Parathyroid adenoma (tissue), 2 donors: Measurements from ENCODE around the gene EDN2.

Experiments used
- H2AFZ ChIP-seq: fragments of 300-600 bp; sonication (generic); one replicate; pipeline ENCODE4 v1.7.0; 2017; ENCODE audit warnings: antibody characterized with exemption, mild to moderate bottlenecking
- H3K27ac ChIP-seq: fragments of 300-600 bp; sonication (generic); one replicate; pipeline ENCODE4 v1.7.0; 2017
- H3K27me3 ChIP-seq: fragments of 300-600 bp; sonication (generic); one replicate; pipeline ENCODE4 v1.7.0; 2017; ENCODE audit warnings: low read length; ENCODE audit not compliant: control insufficient read depth, insufficient read depth
- H3K36me3 ChIP-seq: fragments of 300-600 bp; sonication (generic); one replicate; pipeline ENCODE4 v1.7.0; 2017; ENCODE audit warnings: low read length; ENCODE audit not compliant: control insufficient read depth, insufficient read depth
- H3K4me1 ChIP-seq: fragments of 300-600 bp; sonication (generic); one replicate; pipeline ENCODE4 v1.7.0; 2017; ENCODE audit warnings: control low read depth
- H3K4me2 ChIP-seq: fragments of 300-600 bp; sonication (generic); one replicate; pipeline ENCODE4 v1.7.0; 2017; ENCODE audit warnings: low read length
- H3K4me3 ChIP-seq: fragments of 300-600 bp; sonication (generic); one replicate; pipeline ENCODE4 v1.7.0; 2017; ENCODE audit warnings: low read depth, low read length
- H3K79me2 ChIP-seq: fragments of 300-600 bp; sonication (generic); one replicate; pipeline ENCODE4 v1.7.0; 2017; ENCODE audit warnings: control low read depth
- H3K9ac ChIP-seq: fragments of 300-600 bp; sonication (generic); one replicate; pipeline ENCODE4 v1.7.0; 2017; ENCODE audit warnings: mild to moderate bottlenecking
- H3K9me3 ChIP-seq: fragments of 300-600 bp; sonication (generic); one replicate; pipeline ENCODE4 v1.7.0; 2017; ENCODE audit warnings: low read length; ENCODE audit not compliant: control insufficient read depth
- TF ChIP-seq, protein P1 (sequence below): fragments of 300-600 bp; sonication (generic); IDR thresholded peaks from one replicate; pipeline ENCODE4 v1.7.0; 2017; ENCODE audit warnings: antibody characterized with exemption, mild to moderate bottlenecking
- donor health status: primary hyperparathyroidism.

Gene EDN2

DNA sequence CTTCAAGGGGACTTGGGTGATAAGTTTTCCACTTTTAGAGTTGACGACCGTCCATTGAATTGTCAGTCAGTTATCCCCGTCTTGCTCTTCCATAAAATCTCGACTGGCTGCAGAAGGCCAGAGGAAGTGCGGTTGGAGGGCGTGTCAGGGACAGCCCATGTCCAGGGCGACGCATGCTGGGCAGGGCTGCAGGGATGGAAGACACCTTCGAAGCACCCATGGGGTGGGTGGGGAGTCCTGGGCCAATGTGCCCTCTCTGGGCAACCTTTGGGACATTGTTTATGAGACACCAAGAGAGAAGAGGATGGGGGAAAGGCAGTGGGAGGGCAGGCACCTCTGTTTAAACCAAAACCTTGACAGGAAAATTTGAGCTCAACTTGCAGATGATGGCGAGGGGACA lies 38.6 kb upstream of the EDN2 start:
- no peak overlapping the region for H3K4me2 ChIP-seq
- H3K36me3 ChIP-seq: no peaks in the 10 kb centered on the region
- H2AFZ ChIP-seq: no peak overlapping the region
- H3K27ac ChIP-seq: no peak overlapping the region
- H3K9ac ChIP-seq: no peak overlapping the region
- H3K4me3 ChIP-seq: no peak overlapping the region
- no peaks in the 10 kb centered on the region for H3K4me1 ChIP-seq
- no peaks in the 10 kb centered on the region for H3K27me3 ChIP-seq
- H3K9me3 ChIP-seq: no peaks in the 10 kb centered on the region
- TF ChIP-seq, protein P1, sequence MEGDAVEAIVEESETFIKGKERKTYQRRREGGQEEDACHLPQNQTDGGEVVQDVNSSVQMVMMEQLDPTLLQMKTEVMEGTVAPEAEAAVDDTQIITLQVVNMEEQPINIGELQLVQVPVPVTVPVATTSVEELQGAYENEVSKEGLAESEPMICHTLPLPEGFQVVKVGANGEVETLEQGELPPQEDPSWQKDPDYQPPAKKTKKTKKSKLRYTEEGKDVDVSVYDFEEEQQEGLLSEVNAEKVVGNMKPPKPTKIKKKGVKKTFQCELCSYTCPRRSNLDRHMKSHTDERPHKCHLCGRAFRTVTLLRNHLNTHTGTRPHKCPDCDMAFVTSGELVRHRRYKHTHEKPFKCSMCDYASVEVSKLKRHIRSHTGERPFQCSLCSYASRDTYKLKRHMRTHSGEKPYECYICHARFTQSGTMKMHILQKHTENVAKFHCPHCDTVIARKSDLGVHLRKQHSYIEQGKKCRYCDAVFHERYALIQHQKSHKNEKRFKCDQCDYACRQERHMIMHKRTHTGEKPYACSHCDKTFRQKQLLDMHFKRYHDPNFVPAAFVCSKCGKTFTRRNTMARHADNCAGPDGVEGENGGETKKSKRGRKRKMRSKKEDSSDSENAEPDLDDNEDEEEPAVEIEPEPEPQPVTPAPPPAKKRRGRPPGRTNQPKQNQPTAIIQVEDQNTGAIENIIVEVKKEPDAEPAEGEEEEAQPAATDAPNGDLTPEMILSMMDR: no peak
- H3K79me2 ChIP-seq: no peaks in the 10 kb centered on the region

DNA sequence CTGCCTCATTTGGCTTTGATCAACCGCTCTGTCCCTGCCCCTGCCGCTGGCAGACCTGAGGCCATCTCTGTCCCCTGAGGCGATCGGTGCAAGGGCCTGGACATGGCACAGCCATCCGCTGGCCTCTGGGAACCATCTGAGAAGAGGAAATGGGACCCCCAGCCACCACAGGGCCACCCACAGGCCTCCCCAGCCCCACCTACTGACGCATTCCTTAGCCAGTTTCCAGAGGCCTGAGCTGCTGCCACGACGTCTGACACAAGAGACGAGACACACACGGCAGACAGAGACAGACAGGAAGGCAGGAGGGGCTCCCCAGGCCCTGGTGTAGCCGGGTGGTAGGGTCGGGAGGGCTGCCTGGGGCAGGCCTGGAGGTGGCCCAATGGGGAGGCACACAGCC lies 37.3 kb upstream of the EDN2 start:
- Histone ChIP-seq H3K4me3 (no peak overlapping the region), H3K79me2 (no peaks in the 10 kb centered on the region), H3K9me3 (no peaks in the 10 kb centered on the region), H2AFZ (no peak overlapping the region), H3K27ac (no peak overlapping the region), H3K9ac (no peak overlapping the region), H3K36me3 (no peaks in the 10 kb centered on the region), H3K4me2 (no peak overlapping the region), H3K27me3 (no peaks in the 10 kb centered on the region), H3K4me1 (no peaks in the 10 kb centered on the region)
- TF ChIP-seq, protein P1: no peak

DNA sequence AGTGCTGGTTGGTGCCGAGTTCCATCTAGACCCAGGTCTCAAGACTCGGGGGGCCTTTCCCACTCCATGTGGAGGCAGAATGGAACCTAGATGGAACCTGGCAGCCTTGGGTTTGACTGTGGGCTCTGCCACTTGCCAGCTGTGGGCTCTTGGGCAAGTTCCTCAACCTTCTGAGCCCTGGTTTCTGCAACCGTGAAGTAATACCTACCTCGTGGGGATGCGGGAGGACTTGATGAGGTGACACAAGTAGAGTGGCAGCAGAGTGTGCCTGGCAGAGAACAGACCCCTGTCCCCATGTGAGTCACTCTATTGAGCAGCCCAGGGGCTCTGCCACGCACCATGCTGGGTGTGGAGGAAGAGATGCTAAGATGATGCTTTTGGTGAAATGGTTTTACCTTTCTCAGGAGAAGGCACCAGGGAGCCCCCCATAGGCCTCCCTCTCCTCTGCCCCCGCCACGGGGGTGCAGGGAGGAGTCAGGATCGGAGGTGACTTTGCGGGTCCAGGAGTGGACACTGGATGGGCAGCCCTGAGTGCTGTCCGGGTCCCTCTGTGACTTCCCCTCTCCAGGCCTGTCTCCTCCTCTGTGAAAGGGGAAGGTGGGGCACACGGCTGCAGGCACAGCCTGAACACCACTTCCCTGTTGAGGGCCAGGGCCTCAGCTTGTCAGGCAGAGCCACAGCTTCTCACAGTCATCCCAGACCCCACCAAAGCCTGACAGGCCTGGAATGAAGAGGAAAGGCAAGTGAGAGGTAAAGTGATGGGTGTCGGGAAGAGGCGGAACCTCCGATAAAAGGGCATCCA lies 36.7 kb upstream of the EDN2 start:
- H3K4me2 ChIP-seq: no peak overlapping the region
- no peaks in the 10 kb centered on the region for H3K9me3 ChIP-seq
- no peak overlapping the region for H3K4me3 ChIP-seq
- TF ChIP-seq, protein P1: no peak
- H3K9ac ChIP-seq: no peak overlapping the region
- H3K4me1 ChIP-seq: no peaks in the 10 kb centered on the region
- H2AFZ ChIP-seq: no peak overlapping the region
- H3K27ac ChIP-seq: no peak overlapping the region
- H3K79me2 ChIP-seq: no peaks in the 10 kb centered on the region
- no peaks in the 10 kb centered on the region for H3K36me3 ChIP-seq
- no peaks in the 10 kb centered on the region for H3K27me3 ChIP-seq

DNA sequence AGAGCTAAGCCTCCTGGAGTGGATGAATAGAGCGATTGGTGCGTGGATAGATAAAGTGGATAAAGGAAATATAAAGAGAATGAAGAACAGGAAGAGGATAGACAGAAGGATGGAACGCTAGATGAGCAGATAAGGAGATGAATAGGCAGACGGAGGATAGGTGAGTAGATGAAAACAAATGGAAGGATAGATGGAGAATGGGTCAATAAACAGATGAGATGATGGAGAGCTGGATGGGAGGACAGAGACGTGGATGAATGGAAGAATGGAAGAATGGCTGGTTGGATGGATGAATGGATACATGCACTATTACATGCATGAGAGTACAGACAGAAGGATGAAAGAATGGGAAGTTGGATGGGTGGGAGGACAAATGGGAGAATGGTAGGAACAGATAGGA lies 35.2 kb upstream of the EDN2 start:
- no peaks in the 10 kb centered on the region for H3K36me3 ChIP-seq
- no peak overlapping the region for H3K4me2 ChIP-seq
- TF ChIP-seq, protein P1: no peak
- H3K27ac ChIP-seq: no peak overlapping the region
- H3K27me3 ChIP-seq: no peaks in the 10 kb centered on the region
- H3K79me2 ChIP-seq: no peaks in the 10 kb centered on the region
- H3K4me3 ChIP-seq: no peak overlapping the region
- H3K4me1 ChIP-seq: no peaks in the 10 kb centered on the region
- H2AFZ ChIP-seq: no peak overlapping the region
- no peak overlapping the region for H3K9ac ChIP-seq
- H3K9me3 ChIP-seq: no peaks in the 10 kb centered on the region

DNA sequence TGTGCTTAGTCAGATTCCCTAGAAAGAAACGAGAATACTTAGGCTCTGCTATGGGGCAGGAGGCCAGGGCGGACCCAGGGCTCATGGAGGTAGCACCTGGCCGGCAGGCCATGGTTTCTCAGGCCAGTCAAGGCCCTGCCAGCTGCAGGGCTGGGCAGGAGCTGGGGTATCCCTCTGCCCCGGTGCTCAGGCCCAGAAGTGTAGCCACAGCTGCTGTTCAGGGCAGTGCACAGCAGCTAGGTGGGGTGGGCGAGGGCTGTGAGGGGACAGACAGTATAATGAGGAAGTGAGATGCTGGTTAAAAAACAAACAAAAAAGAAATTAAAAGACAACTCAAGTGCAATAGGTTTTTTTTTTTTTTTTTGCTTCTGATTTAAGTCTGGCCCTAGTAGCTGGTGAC lies 34.0 kb upstream of the EDN2 start:
- H3K27me3 ChIP-seq: no peaks in the 10 kb centered on the region
- H3K4me1 ChIP-seq: no peaks in the 10 kb centered on the region
- H2AFZ ChIP-seq: no peak overlapping the region
- H3K9ac ChIP-seq: no peak overlapping the region
- H3K36me3 ChIP-seq: no peaks in the 10 kb centered on the region
- H3K9me3 ChIP-seq: no peaks in the 10 kb centered on the region
- TF ChIP-seq, protein P1: no peak
- no peak overlapping the region for H3K4me3 ChIP-seq
- no peaks in the 10 kb centered on the region for H3K79me2 ChIP-seq
- H3K27ac ChIP-seq: no peak overlapping the region
- no peak overlapping the region for H3K4me2 ChIP-seq
